HG02884 (cell line): ENCODE measurements around the gene DYDC1.
"Not testable (repeated sequence)": the region's sequence is repeated elsewhere in the genome, so short reads cannot be mapped to it uniquely, and the experiment has no call there.

Source experiments
- ATAC-seq: cut with Tn5 transposase; IDR thresholded peaks from one replicate; pipeline ENCODE4 v1.9.1; 2021; ENCODE audit warnings: mild to moderate bottlenecking, moderate library complexity; ENCODE audit not compliant: unreplicated experiment

Gene DYDC1

GRCh38 chr10:80344912-80345311, 11.6 kb downstream of the DYDC1 start:
- no peak for ATAC-seq

GRCh38 chr10:80344276-80344675, 12.3 kb downstream of the DYDC1 start:
- no peak for ATAC-seq

- ATAC-seq = no peak
Measured at GRCh38 chr10:80333983-80334382, 22.6 kb downstream of the DYDC1 start.

GRCh38 chr10:80324891-80325364, 31.6 kb downstream of the DYDC1 start:
- ATAC-seq = no peak

GRCh38 chr10:80324086-80324485, 32.5 kb downstream of the DYDC1 start:
- ATAC-seq = no peak

GRCh38 chr10:80323311-80323710, 33.2 kb downstream of the DYDC1 start:
- no peak for ATAC-seq

GRCh38 chr10:80322711-80323110, 33.8 kb downstream of the DYDC1 start:
- ATAC-seq = no peak

- ATAC-seq = no peak
Measured at GRCh38 chr10:80322158-80322557, 34.4 kb downstream of the DYDC1 start.

- ATAC-seq = no peak
Measured at GRCh38 chr10:80321183-80321582, 35.4 kb downstream of the DYDC1 start.

GRCh38 chr10:80320377-80320776, 36.2 kb downstream of the DYDC1 start:
- no peak for ATAC-seq

GRCh38 chr10:80319725-80320290, 36.7 kb downstream of the DYDC1 start:
- ATAC-seq = no peak

- ATAC-seq = no peak
Measured at GRCh38 chr10:80319318-80319717, 37.2 kb downstream of the DYDC1 start.

GRCh38 chr10:80318742-80319141, 37.8 kb downstream of the DYDC1 start:
- no peak for ATAC-seq

GRCh38 chr10:80315391-80315790, 41.2 kb downstream of the DYDC1 start:
- ATAC-seq = no peak

GRCh38 chr10:80313523-80313922, 43.0 kb downstream of the DYDC1 start:
- no peak for ATAC-seq

- ATAC-seq = not testable (repeated sequence)
Measured at GRCh38 chr10:80305989-80306388, 50.6 kb downstream of the DYDC1 start.

GRCh38 chr10:80296942-80297341, 59.6 kb downstream of the DYDC1 start:
- ATAC-seq = no peak

- no peak for ATAC-seq
Measured at GRCh38 chr10:80292607-80293239, 63.8 kb downstream of the DYDC1 start.

GRCh38 chr10:80290474-80291220, 65.9 kb downstream of the DYDC1 start:
- no peak for ATAC-seq

- ATAC-seq = no peak
Measured at GRCh38 chr10:80289451-80290287, 66.9 kb downstream of the DYDC1 start, which contains the start of gene MAT1A. MAT1A (minus strand) TSS chr10:80289658; CDS start chr10:80289423, 235 bp downstream.

- no peak for ATAC-seq
Measured at GRCh38 chr10:80288849-80289248, 67.7 kb downstream of the DYDC1 start.
